ENCODE measurements around the gene WDR64.

- TF ChIP-seq CTCF (IDR thresholded peaks at IDR 0.05; ENCODE audit: low read depth, low read length) (no peak), MAX (IDR thresholded peaks at IDR 0.05; ENCODE audit: low read depth, low read length) (no peak), MYC (IDR thresholded peaks at IDR 0.05; ENCODE audit: low read depth, low read length) (no peak), POLR2A (IDR thresholded peaks at IDR 0.05; ENCODE audit: extremely low read depth, insufficient read length) (no peak)
Observed at GRCh38 chr1:241682921-241683320, 30.8 kb downstream of the WDR64 start.

Measured in NB4 (cell line).